OCI-LY1 (cell line): ENCODE data around the gene CDC73.

Experiments
- H2AFZ ChIP-seq: fragments of 200-600 bp; sonication (generic), shearing (Covaris generic); 2 replicates; pipeline ENCODE4 v1.6.0; 2014; ENCODE audit warnings: antibody characterized with exemption, mild to moderate bottlenecking, low read length
- H3F3A ChIP-seq: fragments of 200-600 bp; sonication (generic), shearing (Covaris generic); 2 replicates; pipeline ENCODE4 v1.6.0; 2014; ENCODE audit warnings: mild to moderate bottlenecking, antibody characterized with exemption, low read length, moderate library complexity; ENCODE audit not compliant: insufficient read depth
- H3K27ac ChIP-seq: fragments of 200-600 bp; sonication (generic); 2 replicates; pipeline ENCODE4 v1.5.1; 2014; ENCODE audit warnings: low read length, mixed run types, mild to moderate bottlenecking, low read depth; ENCODE audit not compliant: poor library complexity, severe bottlenecking
- H3K27me3 ChIP-seq: fragments of 200-600 bp; sonication (generic); 2 replicates; pipeline ENCODE4 v1.6.0; 2014; ENCODE audit warnings: antibody characterized with exemption, mild to moderate bottlenecking, low read length, moderate library complexity; ENCODE audit not compliant: insufficient read depth
- H3K36me3 ChIP-seq: fragments of 200-600 bp; sonication (generic); 2 replicates; pipeline ENCODE4 v1.6.1; 2014; ENCODE audit warnings: mild to moderate bottlenecking, antibody characterized with exemption, low read length, moderate library complexity, mixed read lengths; ENCODE audit not compliant: insufficient read depth
- H3K4me1 ChIP-seq: fragments of 200-600 bp; sonication (generic); 2 replicates; pipeline ENCODE4 v1.5.1; 2014; ENCODE audit warnings: mild to moderate bottlenecking, low read length, moderate library complexity; ENCODE audit not compliant: insufficient read depth, severe bottlenecking
- H3K4me2 ChIP-seq: fragments of 200-600 bp; sonication (generic), shearing (Covaris generic); 2 replicates; pipeline ENCODE4 v1.6.1; 2014; ENCODE audit warnings: low read length
- H3K4me3 ChIP-seq: fragments of 200-600 bp; sonication (generic); 2 replicates; pipeline ENCODE4 v1.5.1; 2014; ENCODE audit warnings: low read length, low read depth, mild to moderate bottlenecking, mixed read lengths; ENCODE audit not compliant: poor library complexity, severe bottlenecking
- H3K79me2 ChIP-seq: fragments of 200-600 bp; shearing (Covaris generic); 2 replicates; pipeline ENCODE4 v1.6.1; 2016; ENCODE audit warnings: mixed run types, low read length, mixed read lengths; ENCODE audit not compliant: insufficient read depth
- H3K9ac ChIP-seq: fragments of 200-600 bp; sonication (generic), shearing (Covaris generic); 2 replicates; pipeline ENCODE4 v1.6.1; 2014; ENCODE audit warnings: mild to moderate bottlenecking, low read length, mixed read lengths
- H3K9me2 ChIP-seq: fragments of 200-600 bp; sonication (generic), shearing (Covaris generic); 2 replicates; pipeline ENCODE4 v1.6.1; 2014; ENCODE audit warnings: low read depth, mild to moderate bottlenecking, low read length, mixed read lengths
- H3K9me3 ChIP-seq: fragments of 200-600 bp; shearing (Covaris generic); 2 replicates; pipeline ENCODE4 v1.6.1; 2014; ENCODE audit warnings: low read length, mixed read lengths
- H4K20me1 ChIP-seq: fragments of 200-600 bp; sonication (generic), shearing (Covaris generic); 2 replicates; pipeline ENCODE4 v1.6.0; 2016; ENCODE audit warnings: mild to moderate bottlenecking, low read length; ENCODE audit not compliant: insufficient read depth
- CTCF ChIP-seq: fragments of 200-600 bp; sonication (generic), shearing (Covaris generic); IDR thresholded peaks from 2 replicates; pipeline ENCODE4 v1.5.1; 2017; ENCODE audit warnings: mild to moderate bottlenecking, antibody characterized with exemption, low read length, moderate library complexity, mixed read lengths
- EZH2 ChIP-seq: fragments of 200-600 bp; sonication (generic), shearing (Covaris generic); IDR thresholded peaks from 2 replicates; pipeline ENCODE4 v1.8.0; 2017; ENCODE audit warnings: borderline replicate concordance, mixed run types, mild to moderate bottlenecking, antibody characterized with exemption, low read length, moderate library complexity, mixed read lengths

CDC73 gene

GRCh38 chr1:193083365-193084088 lies 38.3 kb upstream of the CDC73 start:
- Histone ChIP-seq H3K9me3 (peaks cover 3% of the 10 kb centered on the region; the same call in 1 of the 2 replicates), H3K27ac (peak overlapping the region; percentile 7), H3F3A (no peaks in the 10 kb centered on the region), H3K4me3 (no peak overlapping the region), H3K27me3 (no peaks in the 10 kb centered on the region), H4K20me1 (no peaks in the 10 kb centered on the region), H2AFZ (no peak overlapping the region), H3K36me3 (peaks cover 83% of the 10 kb centered on the region), H3K9ac (no peak overlapping the region), H3K79me2 (no peaks in the 10 kb centered on the region), H3K4me1 (peaks cover 11% of the 10 kb centered on the region), H3K4me2 (no peak overlapping the region; the same call in 1 of the 2 replicates), H3K9me2 (no peaks in the 10 kb centered on the region)
- no peak for TF ChIP-seq EZH2

GRCh38 chr1:193085263-193085662 lies 36.6 kb upstream of the CDC73 start:
- H3K36me3 ChIP-seq = peaks cover 82% of the 10 kb centered on the region
- no peaks in the 10 kb centered on the region for H3F3A ChIP-seq

GRCh38 chr1:193086342-193086741 lies 35.5 kb upstream of the CDC73 start:
- H3K27ac ChIP-seq = no peak overlapping the region
- H4K20me1 ChIP-seq = no peaks in the 10 kb centered on the region
- H3K9ac ChIP-seq = no peak overlapping the region
- H3K4me2 ChIP-seq = no peak overlapping the region
- no peaks in the 10 kb centered on the region for H3K79me2 ChIP-seq
- H3K27me3 ChIP-seq = no peaks in the 10 kb centered on the region
- no peaks in the 10 kb centered on the region; the same call in 1 of the 2 replicates for H3F3A ChIP-seq
- peaks cover 84% of the 10 kb centered on the region for H3K36me3 ChIP-seq
- no peaks in the 10 kb centered on the region for H3K9me3 ChIP-seq
- no peak overlapping the region for H2AFZ ChIP-seq
- no peak overlapping the region for H3K4me3 ChIP-seq
- no peaks in the 10 kb centered on the region for H3K9me2 ChIP-seq
- H3K4me1 ChIP-seq = peaks cover 11% of the 10 kb centered on the region
- no peak for TF ChIP-seq EZH2
- no peak for TF ChIP-seq CTCF

More at GRCh38 chr1:193085263-193085662, 36.6 kb upstream of the CDC73 start:
- Histone ChIP-seq H3K4me2 (no peak overlapping the region), H3K4me1 (peaks cover 11% of the 10 kb centered on the region), H3K4me3 (no peak overlapping the region), H3K27me3 (no peaks in the 10 kb centered on the region), H2AFZ (no peak overlapping the region), H3K9ac (no peak overlapping the region), H3K9me3 (no peaks in the 10 kb centered on the region), H4K20me1 (no peaks in the 10 kb centered on the region), H3K79me2 (no peaks in the 10 kb centered on the region), H3K27ac (no peak overlapping the region), H3K9me2 (no peaks in the 10 kb centered on the region)
- TF ChIP-seq EZH2 (no peak), CTCF (no peak)

- Histone ChIP-seq H3K9me3 (no peaks in the 10 kb centered on the region), H3K27me3 (no peaks in the 10 kb centered on the region), H3F3A (peaks cover 5% of the 10 kb centered on the region; the same call in 1 of the 2 replicates), H4K20me1 (no peaks in the 10 kb centered on the region), H3K27ac (no peak overlapping the region), H2AFZ (no peak overlapping the region), H3K79me2 (no peaks in the 10 kb centered on the region), H3K4me1 (peaks cover 8% of the 10 kb centered on the region), H3K4me3 (no peak overlapping the region), H3K9ac (no peak overlapping the region), H3K9me2 (no peaks in the 10 kb centered on the region), H3K4me2 (no peak overlapping the region), H3K36me3 (peaks cover 76% of the 10 kb centered on the region)
- TF ChIP-seq EZH2 (no peak), CTCF (no peak)
These were observed 33.9 kb upstream of the CDC73 start for GRCh38 chr1:193087893-193088292.
